H9 (cell line): ENCODE data around the gene AQP9. TPM values are rescaled to one million over a fixed set of nuclear protein-coding genes. Genes with fewer than 3 reads are reported as not detected.

Experiments
- DNase-seq: peaks from one replicate; pipeline ENCODE4 v3.0.0-alpha.2; 2017
- H2AFZ ChIP-seq: one replicate; pipeline ENCODE4 v1.6.1; 2013; ENCODE audit warnings: mild to moderate bottlenecking, low read length, control low read depth, moderate library complexity
- H2AK5ac ChIP-seq: 2 replicates; pipeline ENCODE4 v1.6.1; 2013; ENCODE audit warnings: low read length, control low read depth, mixed read lengths; ENCODE audit not compliant: insufficient read length
- H2BK120ac ChIP-seq: one replicate; pipeline ENCODE4 v1.6.1; 2013; ENCODE audit warnings: low read depth, mild to moderate bottlenecking, low read length, control low read depth, inconsistent platforms; ENCODE audit not compliant: poor library complexity, severe bottlenecking
- H2BK12ac ChIP-seq: 2 replicates; pipeline ENCODE4 v1.6.1; 2013; ENCODE audit warnings: low read length, control low read depth, mixed read lengths, low read depth; ENCODE audit not compliant: insufficient read length
- H2BK15ac ChIP-seq: 2 replicates; pipeline ENCODE4 v1.6.1; 2013; ENCODE audit warnings: low read depth, low read length, control low read depth
- H2BK20ac ChIP-seq: one replicate; pipeline ENCODE4 v1.6.1; 2013; ENCODE audit warnings: low read depth, mild to moderate bottlenecking, low read length, control low read depth, inconsistent platforms; ENCODE audit not compliant: poor library complexity, severe bottlenecking
- H2BK5ac ChIP-seq: 2 replicates; pipeline ENCODE4 v1.6.1; 2013; ENCODE audit warnings: low read length, control low read depth, mixed read lengths; ENCODE audit not compliant: insufficient read length
- H3K14ac ChIP-seq: 2 replicates; pipeline ENCODE4 v1.6.1; 2013; ENCODE audit warnings: low read length, control low read depth; ENCODE audit not compliant: insufficient read depth
- H3K18ac ChIP-seq: 2 replicates; pipeline ENCODE4 v1.6.1; 2013; ENCODE audit warnings: low read depth, mild to moderate bottlenecking, mixed read lengths, low read length, control low read depth; ENCODE audit not compliant: insufficient read length
- H3K23ac ChIP-seq: 2 replicates; pipeline ENCODE4 v1.6.1; 2013; ENCODE audit warnings: low read length, control low read depth, mixed read lengths, low read depth; ENCODE audit not compliant: insufficient read length
- H3K23me2 ChIP-seq: 2 replicates; pipeline ENCODE4 v1.6.1; 2013; ENCODE audit warnings: low read depth, mild to moderate bottlenecking, mixed read lengths, low read length, control low read depth; ENCODE audit not compliant: insufficient read length, poor library complexity, severe bottlenecking
- H3K27ac ChIP-seq: 2 replicates; pipeline ENCODE4 v1.5.1; 2013; ENCODE audit warnings: low read length, control low read depth, mixed read lengths, low read depth; ENCODE audit not compliant: insufficient read length
- H3K27me3 ChIP-seq: 2 replicates; pipeline ENCODE4 v1.6.1; 2013; ENCODE audit warnings: low read length, control low read depth, inconsistent platforms; ENCODE audit not compliant: insufficient read depth
- H3K4ac ChIP-seq: 2 replicates; pipeline ENCODE4 v1.6.1; 2013; ENCODE audit warnings: low read depth, mild to moderate bottlenecking, control low read depth, inconsistent platforms, low read length, moderate library complexity
- H3K4me1 ChIP-seq: 2 replicates; pipeline ENCODE4 v1.6.1; 2013; ENCODE audit warnings: low read length, control low read depth, inconsistent platforms; ENCODE audit not compliant: insufficient read depth
- H3K4me2 ChIP-seq: 2 replicates; pipeline ENCODE4 v1.6.1; 2013; ENCODE audit warnings: low read length, control low read depth, mixed read lengths; ENCODE audit not compliant: insufficient read length, insufficient read depth
- H3K56ac ChIP-seq: 2 replicates; pipeline ENCODE4 v1.6.1; 2013; ENCODE audit warnings: low read depth, mild to moderate bottlenecking, mixed read lengths, low read length, control low read depth; ENCODE audit not compliant: insufficient read length
- H3K79me1 ChIP-seq: 2 replicates; pipeline ENCODE4 v1.6.1; 2013; ENCODE audit warnings: low read depth, mild to moderate bottlenecking, moderate library complexity, low read length, control low read depth, inconsistent platforms; ENCODE audit not compliant: insufficient read depth, poor library complexity, severe bottlenecking
- H3K79me2 ChIP-seq: 2 replicates; pipeline ENCODE4 v1.6.1; 2013; ENCODE audit warnings: low read length, control low read depth, inconsistent platforms; ENCODE audit not compliant: insufficient read depth
- H3K9ac ChIP-seq: 2 replicates; pipeline ENCODE4 v1.6.1; 2013; ENCODE audit warnings: low read length, control low read depth, mixed read lengths; ENCODE audit not compliant: insufficient read length; ENCODE audit errors: extremely low read depth
- H3K9me3 ChIP-seq: one replicate; pipeline ENCODE4 v1.6.1; 2013; ENCODE audit warnings: low read depth, low read length, inconsistent platforms; ENCODE audit not compliant: control insufficient read depth
- H3T11ph ChIP-seq: one replicate; pipeline ENCODE4 v1.6.1; 2013; ENCODE audit warnings: mild to moderate bottlenecking, low read length, control low read depth, inconsistent platforms
- H4K20me1 ChIP-seq: one replicate; pipeline ENCODE4 v1.6.1; 2013; ENCODE audit not compliant: control insufficient read depth, insufficient read length, insufficient read depth
- H4K5ac ChIP-seq: 2 replicates; pipeline ENCODE4 v1.6.1; 2013; ENCODE audit warnings: low read depth, mild to moderate bottlenecking, mixed read lengths, low read length, control low read depth; ENCODE audit not compliant: insufficient read length
- H4K8ac ChIP-seq: replicated peaks from 2 replicates; pipeline ENCODE4 v1.6.1; 2013; ENCODE audit warnings: low read length, control low read depth, mixed read lengths, low read depth; ENCODE audit not compliant: insufficient read length
- H4K91ac ChIP-seq: 2 replicates; pipeline ENCODE4 v1.6.1; 2013; ENCODE audit warnings: low read depth, mild to moderate bottlenecking, moderate library complexity, mixed read lengths, low read length, control low read depth; ENCODE audit not compliant: insufficient read length
- H3K27ac Mint-ChIP-seq, 3 experiments: 2 replicates in 2 of 3; 3 replicates in 1 of 3; pipeline ENCODE4 v1.8.0; 2020 to 2021; ENCODE audit warnings: mixed read lengths in 3 of 3, mild to moderate bottlenecking in 1 of 3, moderate library complexity in 1 of 3
- H3K27me3 Mint-ChIP-seq: 2 replicates; pipeline ENCODE4 v1.8.0; 2021; ENCODE audit warnings: low read depth, mild to moderate bottlenecking, moderate library complexity, mixed read lengths
- H3K36me3 Mint-ChIP-seq, 3 experiments: 2 replicates in 2 of 3; 3 replicates in 1 of 3; pipeline ENCODE4 v1.8.0; 2020 to 2021; ENCODE audit warnings: low read depth in 3 of 3, mixed read lengths in 3 of 3; ENCODE audit not compliant: insufficient read depth in 1 of 3
- H3K4me1 Mint-ChIP-seq, 2 experiments: 2 replicates each; pipeline ENCODE4 v1.8.0; 2020; ENCODE audit warnings: mixed read lengths in 2 of 2
- H3K4me3 Mint-ChIP-seq, 2 experiments: 2 replicates in 1 of 2; 3 replicates in 1 of 2; pipeline ENCODE4 v1.8.0; 2020 to 2021; ENCODE audit warnings: mild to moderate bottlenecking in 2 of 2, mixed read lengths in 2 of 2, moderate library complexity in 1 of 2
- H3K9me3 Mint-ChIP-seq, 2 experiments: 2 replicates in 1 of 2; 3 replicates in 1 of 2; pipeline ENCODE4 v1.8.0; 2020; ENCODE audit warnings: mild to moderate bottlenecking in 2 of 2, mixed read lengths in 2 of 2, moderate library complexity in 1 of 2
- CTCF ChIP-seq: fragments of 200-600 bp; sonication (generic); conservative IDR thresholded peaks from 3 replicates; pipeline ENCODE4 v1.8.0; 2021; ENCODE audit warnings: antibody characterized with exemption, mild to moderate bottlenecking
- WGBS: extraction: QIAGEN DNeasy Blood & Tissue Kit; methylation state at CpG from one replicate; pipeline ENCODE4 v1.1.7; 2013; ENCODE audit warnings: missing lambda C conversion rate, low lambda C conversion rate, mixed read lengths; ENCODE audit not compliant: insufficient read length; ENCODE audit errors: extremely low coverage; 5-methylcytosine and 5-hydroxymethylcytosine counted together
- total RNA-seq: library from RNA; stranded (reverse); gene quantifications from 2 replicates; pipeline ENCODE4 v1.2.1, GENCODE V29; 2021

The AQP9 gene
- total RNA-seq, 1 experiment from 2014 or later = not detected

- peaks cover 0 to 3% of the 10 kb centered on the region in 2 experiments; a peak in 1 of 4 replicates for H3K4me1 Mint-ChIP-seq
- Histone ChIP-seq H3K9me3 (no peaks in the 10 kb centered on the region), H2BK120ac (no peak overlapping the region), H4K20me1 (no peaks in the 10 kb centered on the region), H2AFZ (no peak overlapping the region), H4K8ac (no peak overlapping the region), H3K4me2 (no peak overlapping the region), H3K4ac (no peak overlapping the region), H3K23ac (no peak overlapping the region), H3K79me2 (no peaks in the 10 kb centered on the region), H4K91ac (no peak overlapping the region), H3K9ac (no peak overlapping the region), H3K18ac (no peak overlapping the region), H2BK15ac (no peak overlapping the region), H2BK12ac (no peak overlapping the region), H2BK20ac (no peak overlapping the region), H4K5ac (no peak overlapping the region), H3K27me3 (no peaks in the 10 kb centered on the region), H3K4me1 (no peaks in the 10 kb centered on the region), H3K56ac (no peak overlapping the region), H2AK5ac (no peak overlapping the region), H3T11ph (no peak overlapping the region), H3K27ac (no peak overlapping the region), H2BK5ac (no peak overlapping the region), H3K79me1 (no peaks in the 10 kb centered on the region), H3K14ac (no peak overlapping the region), H3K23me2 (no peaks in the 10 kb centered on the region)
- no peaks in the 10 kb centered on the region for H3K36me3 Mint-ChIP-seq
- H3K27me3 Mint-ChIP-seq = no peaks in the 10 kb centered on the region
- no peak for TF ChIP-seq CTCF
- no peak for DNase-seq
- WGBS = no CpG with 5 or more reads among the region's 4 CpGs
- no peak overlapping the region for H3K27ac Mint-ChIP-seq
- H3K9me3 Mint-ChIP-seq = no peaks in the 10 kb centered on the region
- no peak overlapping the region for H3K4me3 Mint-ChIP-seq
Measured at GRCh38 chr15:58175955-58176354, 37.8 kb downstream of the AQP9 start.
